ENCODE data around the gene TCAIM.

The TCAIM gene

GRCh38 chr3:44329946-44330345, 8.6 kb upstream of the TCAIM start:
- DNase-seq (ENCODE audit: low read depth), result no peak
- no peak for TF ChIP-seq CTCF (IDR thresholded peaks at IDR 0.05; ENCODE audit: insufficient read depth, low read depth, low read length, missing control alignments)
- H3K4me3 ChIP-seq (ENCODE audit: low read depth, low read length), result no peak overlapping the region

GRCh38 chr3:44330444-44330843, 8.1 kb upstream of the TCAIM start:
- no peak for TF ChIP-seq CTCF (IDR thresholded peaks at IDR 0.05; ENCODE audit: insufficient read depth, low read depth, low read length, missing control alignments)
- H3K4me3 ChIP-seq (ENCODE audit: low read depth, low read length), result no peak overlapping the region
- DNase-seq (ENCODE audit: low read depth), result no peak

GRCh38 chr3:44334326-44334725, 4.2 kb upstream of the TCAIM start:
- TF ChIP-seq CTCF (IDR thresholded peaks at IDR 0.05; ENCODE audit: insufficient read depth, low read depth, low read length, missing control alignments), result no peak
- H3K4me3 ChIP-seq (ENCODE audit: low read depth, low read length), result no peak overlapping the region
- DNase-seq (ENCODE audit: low read depth), result no peak

- DNase-seq (ENCODE audit: low read depth), result no peak
- H3K4me3 ChIP-seq (ENCODE audit: low read depth, low read length), result peak overlapping the region; percentile 98
- TF ChIP-seq CTCF (IDR thresholded peaks at IDR 0.05; ENCODE audit: insufficient read depth, low read depth, low read length, missing control alignments), result peak; percentile 5
These were observed 1.2 kb upstream of the TCAIM start for GRCh38 chr3:44337248-44337785.

- TF ChIP-seq CTCF (IDR thresholded peaks at IDR 0.05; ENCODE audit: insufficient read depth, low read depth, low read length, missing control alignments), result no peak
- H3K4me3 ChIP-seq (ENCODE audit: low read depth, low read length), result peak overlapping the region; percentile 98
- DNase-seq (ENCODE audit: low read depth), result no peak
These were observed 212 bp downstream of the TCAIM start for GRCh38 chr3:44338828-44339127.

- TF ChIP-seq CTCF (IDR thresholded peaks at IDR 0.05; ENCODE audit: insufficient read depth, low read depth, low read length, missing control alignments), result no peak
- no peak for DNase-seq (ENCODE audit: low read depth)
- H3K4me3 ChIP-seq (ENCODE audit: low read depth, low read length), result peak overlapping the region; percentile 98
These were observed 853 bp downstream of the TCAIM start for GRCh38 chr3:44339181-44340057.

GRCh38 chr3:44340058-44340395, 1.5 kb downstream of the TCAIM start:
- no peak for DNase-seq (ENCODE audit: low read depth)
- no peak for TF ChIP-seq CTCF (IDR thresholded peaks at IDR 0.05; ENCODE audit: insufficient read depth, low read depth, low read length, missing control alignments)
- 0 out of 2 replicates have a peak overlapping the region, but pooled peaks have one; percentile 98 for H3K4me3 ChIP-seq (ENCODE audit: low read depth, low read length)

Measured in GM12865 (cell line).